Heart left ventricle (tissue), 13 donors: ENCODE results near the gene FAM241B.

Experiments
- CTCF ChIP-seq, 12 donors: fragments of 200-600 bp; sonication (generic) in 4 of 12; IDR thresholded peaks; one replicate each; pipeline versions ENCODE4 v1.5.0 to v1.8.0; 2018 to 2022; ENCODE audit warnings: antibody characterized with exemption in 12 of 12, mild to moderate bottlenecking in 5 of 12
- POLR2A ChIP-seq, 2 donors: fragments of 450-650 bp; IDR thresholded peaks; one replicate each; pipeline ENCODE4 v1.6.1; 2017; ENCODE audit warnings: antibody characterized with exemption in 2 of 2, mild to moderate bottlenecking in 2 of 2, moderate library complexity in 2 of 2
- donor health status: ischemic (EF 13 %, LVEDD 7.1; RV severe dilation, severe dysfunction).
- donor health status: DM: no; HTN: yes; CAD: no.
- donor health status: DM: no; HTN: no; CAD: no.
- donor health status: ischemic (EF 25% LVEDD 6.9; RV normal size, moderate dysfunction).
- donor health status: ischemic (EF 25% LVEDD 5.7; RV mildly dilated, moderate dysfunction).
- donor health status: ischemic (EF 35%, LVEDD 5.7; RV mildly dilated, moderate dysfunction).
- donor health status: nonischemic (EF 11% LVEDD 7.7; RV severe dilation, severe dysfunction).
- donor health status: DM: yes; HTN: yes; CAD: no.
- donor health status: PGD.
- donor health status: ischemic (EF 29% LVEDD 5.4; RV normal size, mild dysfunction).
- donor health status: nonischemic (EF 23%, LVEDD 6.1; RV moderate dilation, normal function).

GRCh38 chr10:69648461-69648860 is 18.4 kb downstream of the FAM241B start:
- no peak for TF ChIP-seq CTCF (IDR thresholded peaks at IDR 0.05)
- no peak for TF ChIP-seq POLR2A (IDR thresholded peaks at IDR 0.05)
